ENCODE measurements around the gene ZCCHC24.

GRCh38 chr10:79460687-79461086, 15.3 kb upstream of the ZCCHC24 start:
- no peak for TF ChIP-seq POLR2A (IDR thresholded peaks at IDR 0.05; ENCODE audit: low read depth, low read length)
- no peak for TF ChIP-seq TAF1 (IDR thresholded peaks at IDR 0.05; ENCODE audit: borderline replicate concordance, low read depth, low read length)
- TF ChIP-seq POLR2AphosphoS5 (IDR thresholded peaks at IDR 0.05; ENCODE audit: low read depth, low read length): no peak
